CD4-positive, alpha-beta T cell treated with Interleukin-15 for 1 hour (primary cell): ENCODE measurements around the gene SLC29A1.

ENCODE experiments used
- DNase-seq: peaks from one replicate; pipeline ENCODE4 v3.0.0-alpha.2; 2020

Gene SLC29A1

GRCh38 chr6:44270526-44271405, 47.4 kb downstream of the SLC29A1 start:
- DNase-seq = no peak

- DNase-seq = no peak
Observed at GRCh38 chr6:44271406-44271723, 48.0 kb downstream of the SLC29A1 start.

- no peak for DNase-seq
Observed at GRCh38 chr6:44271914-44272313, 48.5 kb downstream of the SLC29A1 start.

- no peak for DNase-seq
Observed at GRCh38 chr6:44272529-44272928, 49.1 kb downstream of the SLC29A1 start.

- DNase-seq = no peak
Observed at GRCh38 chr6:44272999-44273566, 49.7 kb downstream of the SLC29A1 start.

- no peak for DNase-seq
Observed at GRCh38 chr6:44273617-44274016, 50.2 kb downstream of the SLC29A1 start.

- DNase-seq = no peak
Observed at GRCh38 chr6:44275271-44275748, 51.9 kb downstream of the SLC29A1 start.

GRCh38 chr6:44275749-44276648, 52.6 kb downstream of the SLC29A1 start:
- DNase-seq = no peak

GRCh38 chr6:44276667-44277640, 53.6 kb downstream of the SLC29A1 start:
- DNase-seq = no peak

GRCh38 chr6:44277763-44278162, 54.4 kb downstream of the SLC29A1 start:
- no peak for DNase-seq

- DNase-seq = no peak
Observed at GRCh38 chr6:44278315-44278714, 54.9 kb downstream of the SLC29A1 start.

- DNase-seq = no peak
Observed at GRCh38 chr6:44278774-44279697, 55.6 kb downstream of the SLC29A1 start.
